GM18505 (cell line): ENCODE measurements around the gene TNFSF15.
"Not testable (repeated sequence)": the region's sequence is repeated elsewhere in the genome, so short reads cannot be mapped to it uniquely, and the experiment has no call there.

Experiments
- ATAC-seq: cut with Tn5 transposase; IDR thresholded peaks from one replicate; pipeline ENCODE4 v1.9.1; 2021; ENCODE audit not compliant: unreplicated experiment
- POLR2A ChIP-seq: IDR thresholded peaks from 4 replicates; pipeline ENCODE4 v1.6.1; 2011; ENCODE audit warnings: borderline replicate concordance; ENCODE audit not compliant: insufficient read depth, insufficient read length; ENCODE audit errors: extremely low read depth

The TNFSF15 gene

GRCh38 chr9:114743446-114743845 lies 62.4 kb downstream of the TNFSF15 start:
- TF ChIP-seq POLR2A: no peak

GRCh38 chr9:114742947-114743346 lies 62.9 kb downstream of the TNFSF15 start:
- ATAC-seq: no peak

More at GRCh38 chr9:114743446-114743845, 62.4 kb downstream of the TNFSF15 start:
- no peak for ATAC-seq

GRCh38 chr9:114741521-114741920 lies 64.3 kb downstream of the TNFSF15 start:
- not testable (repeated sequence) for ATAC-seq

More at GRCh38 chr9:114742947-114743346, 62.9 kb downstream of the TNFSF15 start:
- TF ChIP-seq POLR2A: no peak

- no peak for ATAC-seq
- no peak for TF ChIP-seq POLR2A
Observed at GRCh38 chr9:114738581-114739316, 67.1 kb downstream of the TNFSF15 start.

- no peak for ATAC-seq
- TF ChIP-seq POLR2A: no peak
Observed at GRCh38 chr9:114737847-114738246, 68.0 kb downstream of the TNFSF15 start.

DNA sequence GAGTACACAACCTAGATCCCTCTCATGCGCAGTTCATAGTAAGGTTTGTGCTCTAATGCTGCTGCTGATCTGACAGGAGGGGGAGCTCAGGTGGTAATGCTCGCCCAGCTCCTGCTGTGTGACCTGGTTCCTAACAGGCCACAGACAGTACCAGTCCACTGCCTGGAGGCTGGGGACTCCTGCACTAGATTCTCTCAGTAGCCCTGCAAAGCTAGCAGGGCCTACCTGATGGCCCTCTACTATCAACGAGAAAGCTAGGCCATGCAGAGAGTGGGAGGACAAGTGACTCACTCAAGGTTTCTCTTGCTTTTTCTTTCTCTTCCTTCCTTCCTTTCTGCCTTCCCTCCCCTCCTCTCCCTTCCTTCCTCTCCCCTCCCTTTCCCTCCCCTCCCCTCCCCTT lies 68.7 kb downstream of the TNFSF15 start:
- TF ChIP-seq POLR2A: no peak
- ATAC-seq: no peak

GRCh38 chr9:114735704-114736103 lies 70.1 kb downstream of the TNFSF15 start:
- TF ChIP-seq POLR2A: no peak
- no peak for ATAC-seq

DNA sequence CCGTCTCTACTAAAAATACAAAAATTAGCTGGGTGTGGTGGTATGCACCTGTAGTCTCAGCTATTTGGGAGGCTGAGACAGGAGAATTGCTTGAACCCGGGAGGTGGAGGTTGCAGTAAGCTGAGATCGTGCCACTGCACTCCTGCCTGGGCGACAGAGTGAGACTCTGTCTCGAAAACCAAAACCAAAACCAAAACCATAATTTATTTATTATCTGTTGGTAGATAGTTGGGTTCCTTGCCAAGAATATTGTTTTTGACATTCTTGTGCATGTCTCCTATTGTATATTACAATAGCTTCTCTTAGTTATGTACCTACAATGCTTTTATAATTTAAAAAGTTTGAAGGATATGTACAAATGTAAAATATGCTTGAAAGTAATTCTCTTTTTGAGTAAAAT lies 70.7 kb downstream of the TNFSF15 start:
- not testable (repeated sequence) for ATAC-seq
